A673 (cell line): Measurements from ENCODE around the gene UBA6. TPM values are rescaled to one million over a fixed set of nuclear protein-coding genes. Genes with fewer than 3 reads are reported as not detected.

Source experiments
- BruUV-seq: library from RNA; stranded (reverse); fragments of 400-500 nt; replicated peaks from 2 replicates; lab custom pipeline; 2021; lab: Mats Ljungman, UMichigan
- CTCF ChIA-PET: fragments of 300-600 bp; sonication (Branson Sonifier 250); formaldehyde crosslinking; loops from one replicate; lab custom pipeline; 2022; ENCODE audit warnings: antibody characterized with exemption; lab: Charles Lee
- POLR2A ChIA-PET: fragments of 300-600 bp; sonication (Branson Sonifier 250); formaldehyde crosslinking; loops from one replicate; lab custom pipeline; 2022; ENCODE audit warnings: antibody characterized with exemption; ENCODE audit not compliant: low non-redundant PET; lab: Charles Lee
- DNase-seq: peaks from one replicate; pipeline ENCODE4 v3.0.0-alpha.2; 2015; ENCODE audit warnings: low spot score
- H3K27ac ChIP-seq: fragments of 200-600 bp; sonication (generic); 2 replicates; pipeline ENCODE4 v1.5.1; 2016; ENCODE audit warnings: mixed run types, low read depth, mild to moderate bottlenecking, mixed read lengths, antibody characterized with exemption, low read length; ENCODE audit not compliant: poor library complexity, severe bottlenecking
- H3K27me3 ChIP-seq: fragments of 200-600 bp; sonication (generic); replicated peaks from 2 replicates; pipeline ENCODE4 v1.6.1; 2017; ENCODE audit warnings: mixed run types, low read depth, mild to moderate bottlenecking, mixed read lengths, antibody characterized with exemption, low read length; ENCODE audit not compliant: insufficient read depth, poor library complexity
- H3K36me3 ChIP-seq: fragments of 200-600 bp; sonication (generic); 2 replicates; pipeline ENCODE4 v1.6.1; 2016; ENCODE audit warnings: mixed run types, mild to moderate bottlenecking, mixed read lengths, antibody characterized with exemption, low read length; ENCODE audit not compliant: insufficient read depth, poor library complexity, severe bottlenecking
- H3K4me1 ChIP-seq: fragments of 200-600 bp; sonication (generic); 2 replicates; pipeline ENCODE4 v1.6.1; 2017; ENCODE audit warnings: mixed run types, mild to moderate bottlenecking, mixed read lengths, antibody characterized with exemption, low read length; ENCODE audit not compliant: insufficient read depth, poor library complexity, severe bottlenecking
- H3K4me3 ChIP-seq: fragments of 200-600 bp; sonication (generic); 2 replicates; pipeline ENCODE4 v1.5.1; 2016; ENCODE audit warnings: low read depth, mixed run types, mild to moderate bottlenecking, mixed read lengths, low read length; ENCODE audit not compliant: poor library complexity, severe bottlenecking
- H3K9me3 ChIP-seq: fragments of 200-600 bp; sonication (generic); 2 replicates; pipeline ENCODE4 v1.6.1; 2016; ENCODE audit warnings: mixed run types, low read depth, mild to moderate bottlenecking, mixed read lengths, antibody characterized with exemption, low read length; ENCODE audit not compliant: poor library complexity, severe bottlenecking
- CTCF ChIP-seq: fragments of 300-800, 200-600 bp; sonication (generic); conservative IDR thresholded peaks from 2 replicates; pipeline ENCODE4 v1.5.1; 2017; ENCODE audit warnings: low read depth, mild to moderate bottlenecking, antibody characterized with exemption, low read length, moderate library complexity, mixed read lengths
- EZH2 ChIP-seq: fragments of 200-600 bp; sonication (generic); IDR thresholded peaks from 2 replicates; pipeline ENCODE4 v1.6.1; 2017; ENCODE audit warnings: borderline replicate concordance, low read depth, mild to moderate bottlenecking, mixed read lengths, antibody characterized with exemption, low read length; ENCODE audit not compliant: poor library complexity, severe bottlenecking
- intact Hi-C: fragments of 100-400 bp; cut with micrococcal nuclease; formaldehyde crosslinking; loops from one replicate; pipeline ENCODE4 v1.10.0; 2022; ENCODE audit not compliant: unreplicated experiment
- total RNA-seq: library from RNA; stranded (reverse); gene quantifications from 2 replicates; pipeline ENCODE4 v1.2.3, GENCODE V29; 2021

Gene UBA6
- total RNA-seq, 1 experiment from 2014 or later: 33.2 TPM

GRCh38 chr4:67719953-67720617, 19.1 kb upstream of the UBA6 start:
- ChIA-PET CTCF (no interaction called here), POLR2A (no interaction called here)
- Histone ChIP-seq H3K27ac (no peak overlapping the region), H3K4me3 (no peak overlapping the region), H3K9me3 (no peaks in the 10 kb centered on the region), H3K4me1 (no peaks in the 10 kb centered on the region), H3K27me3 (no peaks in the 10 kb centered on the region), H3K36me3 (no peaks in the 10 kb centered on the region)
- intact Hi-C loops: no loop called here
- TF ChIP-seq EZH2 (no peak), CTCF (no peak)
- no peak for DNase-seq
- no TSS peak for BruUV-seq

- Histone ChIP-seq H3K4me3 (no peak overlapping the region), H3K4me1 (no peaks in the 10 kb centered on the region), H3K9me3 (no peaks in the 10 kb centered on the region), H3K27me3 (no peaks in the 10 kb centered on the region), H3K36me3 (no peaks in the 10 kb centered on the region), H3K27ac (no peak overlapping the region)
- no peak for DNase-seq
- intact Hi-C loops: no loop called here
- ChIA-PET POLR2A (no interaction called here), CTCF (no interaction called here)
- no peak for TF ChIP-seq EZH2
- no peak for TF ChIP-seq CTCF
- no TSS peak for BruUV-seq
Measured at GRCh38 chr4:67718848-67719247, 17.9 kb upstream of the UBA6 start.

- CTCF ChIA-PET: no interaction called here
- POLR2A ChIA-PET: no interaction called here
- Histone ChIP-seq H3K9me3 (no peaks in the 10 kb centered on the region), H3K27me3 (no peaks in the 10 kb centered on the region), H3K4me3 (no peak overlapping the region), H3K4me1 (no peaks in the 10 kb centered on the region), H3K27ac (no peak overlapping the region), H3K36me3 (no peaks in the 10 kb centered on the region)
- no peak for TF ChIP-seq EZH2
- TF ChIP-seq CTCF: no peak
- intact Hi-C loops: no loop called here
- BruUV-seq: no TSS peak
- DNase-seq: no peak
Measured at GRCh38 chr4:67717586-67717985, 16.6 kb upstream of the UBA6 start.
